ENCODE measurements around the gene N4BP2. TPM values are rescaled to one million over a fixed set of nuclear protein-coding genes. Genes with fewer than 3 reads are reported as not detected.

N4BP2 gene
- total RNA-seq, 1 donor from 2014 or later = 5.3 TPM

DNA sequence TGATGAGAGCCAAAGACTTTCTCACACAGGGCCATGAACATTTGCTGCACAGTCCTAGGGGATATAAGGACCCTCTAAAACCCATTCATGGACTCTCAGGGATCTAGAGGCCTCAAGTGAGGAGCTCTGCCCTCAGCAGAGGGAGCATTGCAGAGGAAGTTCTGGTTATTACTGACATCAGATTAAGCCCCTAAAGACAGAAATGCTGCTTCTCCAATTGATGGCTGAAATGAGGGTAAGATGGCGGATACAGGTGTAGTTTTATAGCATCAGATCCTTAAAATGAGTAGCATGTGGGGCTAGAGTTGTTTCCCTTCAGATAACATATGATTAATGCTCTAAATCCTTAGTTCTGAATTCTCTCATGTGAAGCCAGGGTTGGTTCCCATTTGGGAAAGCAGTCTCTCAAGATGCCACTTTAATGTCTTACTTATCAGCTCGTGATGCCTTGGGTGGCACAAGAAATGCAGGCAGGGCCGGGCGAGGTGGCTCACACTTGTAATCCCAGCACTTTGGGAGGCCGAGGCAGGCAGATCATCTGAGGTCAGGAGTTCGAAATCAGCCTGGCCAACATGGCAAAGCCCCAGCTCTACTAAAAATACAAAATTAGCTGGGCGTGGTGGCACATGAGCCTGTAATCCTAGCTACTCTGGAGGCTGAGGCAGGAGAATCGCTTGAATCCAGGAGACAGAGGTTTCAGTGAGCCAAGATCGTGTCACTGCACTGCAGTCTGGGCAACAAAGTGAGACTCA, 148.0 kb downstream of the N4BP2 start:
- DNase-seq (ENCODE audit: extremely low read depth, low read depth, low spot score) = no peak

DNA sequence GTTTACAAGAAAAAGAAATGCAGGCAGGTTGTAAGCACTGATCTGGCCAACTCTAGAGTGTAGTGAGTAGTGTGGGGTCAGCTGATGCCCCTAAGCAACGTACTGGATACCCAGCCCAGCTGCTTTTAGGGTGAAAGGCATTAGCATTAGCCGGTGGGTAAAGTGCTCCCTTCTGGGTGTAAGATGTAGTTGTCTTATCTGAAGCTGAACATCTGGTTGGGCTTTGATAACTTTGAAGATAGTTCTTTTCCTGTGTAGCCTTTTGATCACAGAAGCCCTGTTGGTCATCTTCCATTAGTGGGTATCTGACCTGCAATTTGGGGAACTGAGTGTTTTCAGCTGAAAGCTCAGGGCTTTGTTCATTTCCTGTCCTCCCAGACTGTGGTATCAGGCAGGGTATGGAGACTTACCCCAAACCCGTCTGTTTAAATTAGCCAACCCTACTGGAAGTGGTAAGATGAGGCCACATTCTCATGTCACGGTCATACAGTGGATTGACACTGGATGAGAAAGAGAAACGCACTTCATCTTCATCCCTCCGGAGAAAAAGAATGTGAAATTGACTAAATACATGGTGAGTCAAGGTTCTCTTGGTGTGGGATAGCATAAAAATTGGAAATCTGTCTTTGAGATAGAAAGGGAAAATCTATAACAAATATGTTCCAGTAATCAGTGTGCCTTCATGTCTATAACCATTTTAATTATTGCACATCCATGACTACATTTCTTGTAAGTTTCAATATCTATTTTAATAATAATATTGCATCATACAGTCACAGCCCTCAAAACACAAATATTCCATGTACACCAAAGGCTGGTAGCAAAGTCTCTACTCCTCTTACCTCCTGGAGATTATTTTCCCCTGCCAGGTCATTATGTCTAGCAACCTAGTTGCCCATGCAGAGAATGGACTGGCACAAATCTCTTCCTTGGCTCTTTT, 148.9 kb downstream of the N4BP2 start:
- DNase-seq (ENCODE audit: extremely low read depth, low read depth, low spot score) = no peak

GRCh38 chr4:40206426-40206825, 149.8 kb downstream of the N4BP2 start:
- no peak for DNase-seq (ENCODE audit: extremely low read depth, low read depth, low spot score)

Other genes starting within 250 kb of the N4BP2 start
- gene PDS5A, start 78.9 kb upstream of the N4BP2 start, total RNA-seq = 53.5 and 71.8 TPM in 2 replicates
- 0.82 TPM in 1 of 2 replicates, not detected in the other for gene RHOH, start 140.2 kb downstream of the N4BP2 start, total RNA-seq